Measurements from ENCODE around the gene C12orf56. TPM values are rescaled to one million over a fixed set of nuclear protein-coding genes. Genes with fewer than 3 reads are reported as not detected.
"Not testable (repeated sequence)": the region's sequence is repeated elsewhere in the genome, so short reads cannot be mapped to it uniquely, and the experiment has no call there.

C12orf56 gene
- polyA plus RNA-seq, 1 donor, result 2.7 TPM

DNA sequence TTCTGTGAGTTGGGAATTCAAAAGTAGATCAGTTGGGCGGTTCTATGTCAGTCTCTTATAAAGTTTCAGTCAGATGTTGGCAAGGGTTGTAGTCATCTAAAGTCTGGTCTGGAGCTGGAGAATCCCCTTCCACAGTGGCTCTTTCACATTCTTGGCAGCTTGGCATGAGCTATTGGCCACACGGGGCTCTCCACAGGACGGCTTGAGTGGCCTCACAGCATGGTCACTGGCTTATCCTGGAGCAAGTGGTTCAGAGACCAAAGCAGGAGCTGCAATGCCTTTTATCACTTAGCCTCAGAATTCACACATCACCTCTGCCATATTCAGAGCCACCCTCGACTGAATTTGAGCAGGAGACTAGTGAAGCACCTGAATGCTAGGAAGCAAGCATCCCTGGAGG lies 161.3 kb downstream of the C12orf56 start:
- DNase-seq, result no peak

- no peak for DNase-seq
These were observed 164.9 kb downstream of the C12orf56 start for GRCh38 chr12:64225626-64226025.

DNA sequence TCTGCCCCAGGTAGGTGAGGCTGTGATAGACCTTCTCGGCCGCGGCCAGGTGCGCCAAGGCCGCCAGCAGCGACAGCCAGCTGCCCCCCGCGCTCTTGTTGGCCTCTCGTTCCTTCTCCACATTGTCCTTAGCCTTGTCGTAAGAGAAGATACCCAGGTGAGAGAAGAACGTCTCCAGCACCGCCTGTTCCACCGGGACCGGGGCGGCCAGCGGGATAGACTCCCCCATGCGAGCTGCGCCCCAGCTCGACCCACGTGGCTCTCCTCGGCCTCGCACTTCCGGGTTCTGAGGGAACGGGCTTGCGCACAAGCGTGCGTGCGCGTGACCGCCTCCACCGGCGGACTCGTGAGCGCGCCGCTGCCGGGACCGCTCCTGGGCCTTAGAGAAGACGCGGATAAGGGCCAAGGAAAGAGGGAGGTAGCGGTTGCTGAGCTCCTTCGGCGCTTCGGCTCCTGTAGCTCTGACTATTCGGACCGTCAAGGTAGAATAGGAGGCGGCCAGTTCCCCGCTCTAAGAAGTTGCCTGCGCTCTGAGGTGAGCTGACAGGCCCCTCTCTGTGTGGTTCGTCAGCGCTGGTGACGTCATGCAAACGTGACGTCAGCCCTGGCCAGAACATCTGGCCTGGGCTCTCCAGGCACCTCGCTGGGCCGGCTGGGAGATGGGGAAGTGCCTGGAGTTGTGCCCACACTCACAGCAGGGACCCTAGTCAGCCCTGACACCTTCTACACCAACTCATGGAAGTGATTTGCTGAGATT lies 168.4 kb downstream of the C12orf56 start, which contains the start of gene KICS2:
TSS of gene KICS2 (minus strand) at position 288 of the 757 bp plus-strand sequence. CDS start at position 229, 59 bp downstream.
- peak; percentile 95 for DNase-seq

DNA sequence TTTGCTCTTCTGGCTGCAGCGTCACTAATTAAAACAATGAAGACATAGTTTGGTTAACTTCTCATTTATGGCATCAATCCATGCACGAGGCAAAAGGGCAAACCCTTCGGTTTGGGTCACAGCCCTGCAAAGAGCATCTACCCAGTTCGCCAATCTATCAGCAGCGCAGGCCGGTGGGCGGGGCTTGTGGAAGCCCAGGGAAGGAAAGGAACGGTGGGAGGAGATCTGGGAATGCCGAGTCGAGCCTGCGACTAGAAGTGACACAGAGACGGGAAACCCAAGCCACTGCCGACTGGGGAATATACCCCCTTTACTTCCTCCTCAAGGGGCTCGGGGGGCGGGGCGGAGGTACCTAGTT lies 168.9 kb downstream of the C12orf56 start:
- DNase-seq, result peak; percentile 76

GRCh38 chr12:64220046-64220445 lies 170.5 kb downstream of the C12orf56 start:
- no peak for DNase-seq

DNA sequence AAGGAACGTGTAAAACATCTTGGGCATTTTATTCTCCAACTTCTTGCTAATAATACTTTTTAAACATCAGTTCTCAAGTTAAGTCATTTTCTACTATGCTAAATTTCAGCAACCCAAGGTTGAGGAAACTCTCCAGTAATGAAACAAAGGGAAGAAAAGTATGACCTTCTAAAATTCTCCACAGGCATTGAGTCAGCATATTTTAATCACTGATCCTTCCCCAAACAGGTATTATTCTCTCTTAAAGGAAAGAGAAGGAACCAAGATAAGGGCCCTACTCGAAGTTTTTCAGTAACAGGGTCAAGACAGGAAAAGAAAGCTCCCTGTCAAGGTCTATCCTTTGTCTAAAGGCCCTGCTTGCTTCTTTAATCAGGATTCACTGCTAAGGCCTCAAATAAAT lies 171.4 kb downstream of the C12orf56 start:
- no peak for DNase-seq

GRCh38 chr12:64218597-64218996 lies 172.0 kb downstream of the C12orf56 start:
- DNase-seq, result no peak

GRCh38 chr12:64217643-64218042 lies 172.9 kb downstream of the C12orf56 start:
- DNase-seq, result not testable (repeated sequence)

- no peak for DNase-seq
These were observed 174.3 kb downstream of the C12orf56 start for GRCh38 chr12:64216239-64216638.

Other genes with a start within 250 kb of the C12orf56 start
- 3.6 TPM for gene KICS2, start 168.5 kb downstream of the C12orf56 start, polyA plus RNA-seq (ENCODE audit: insufficient read length)
- 37.6 TPM for gene XPOT, start 13.6 kb upstream of the C12orf56 start, polyA plus RNA-seq (ENCODE audit: insufficient read length)
- gene TBK1, start 61.4 kb upstream of the C12orf56 start, polyA plus RNA-seq (ENCODE audit: insufficient read length), result 16.8 TPM
- gene RASSF3, start 219.7 kb upstream of the C12orf56 start, polyA plus RNA-seq (ENCODE audit: insufficient read length), result 70.8 TPM

All from hindlimb muscle (tissue), 1 donor.